Measurements from ENCODE around the gene SEMA3C.

DNA sequence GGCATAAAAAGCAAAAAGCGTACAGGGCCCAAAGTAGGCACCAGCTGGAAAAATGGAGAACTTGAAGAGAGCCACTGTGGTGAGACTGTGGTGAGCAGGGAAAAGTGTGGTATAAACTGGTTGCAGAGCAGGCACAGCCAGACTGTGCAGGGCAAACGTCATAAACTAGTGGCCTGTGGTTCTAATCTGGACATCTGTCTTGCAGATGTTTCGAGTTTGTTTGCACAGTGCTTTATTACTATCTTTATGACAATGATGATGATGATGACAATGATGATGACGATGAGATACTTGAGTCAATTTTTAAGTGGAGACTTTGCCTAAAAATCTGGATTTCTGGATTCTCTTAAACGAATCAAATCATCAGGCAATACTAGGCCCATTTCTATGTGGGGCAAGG, 45.7 kb downstream of the SEMA3C start:
- TF ChIP-seq, protein P1, sequence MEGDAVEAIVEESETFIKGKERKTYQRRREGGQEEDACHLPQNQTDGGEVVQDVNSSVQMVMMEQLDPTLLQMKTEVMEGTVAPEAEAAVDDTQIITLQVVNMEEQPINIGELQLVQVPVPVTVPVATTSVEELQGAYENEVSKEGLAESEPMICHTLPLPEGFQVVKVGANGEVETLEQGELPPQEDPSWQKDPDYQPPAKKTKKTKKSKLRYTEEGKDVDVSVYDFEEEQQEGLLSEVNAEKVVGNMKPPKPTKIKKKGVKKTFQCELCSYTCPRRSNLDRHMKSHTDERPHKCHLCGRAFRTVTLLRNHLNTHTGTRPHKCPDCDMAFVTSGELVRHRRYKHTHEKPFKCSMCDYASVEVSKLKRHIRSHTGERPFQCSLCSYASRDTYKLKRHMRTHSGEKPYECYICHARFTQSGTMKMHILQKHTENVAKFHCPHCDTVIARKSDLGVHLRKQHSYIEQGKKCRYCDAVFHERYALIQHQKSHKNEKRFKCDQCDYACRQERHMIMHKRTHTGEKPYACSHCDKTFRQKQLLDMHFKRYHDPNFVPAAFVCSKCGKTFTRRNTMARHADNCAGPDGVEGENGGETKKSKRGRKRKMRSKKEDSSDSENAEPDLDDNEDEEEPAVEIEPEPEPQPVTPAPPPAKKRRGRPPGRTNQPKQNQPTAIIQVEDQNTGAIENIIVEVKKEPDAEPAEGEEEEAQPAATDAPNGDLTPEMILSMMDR (IDR thresholded peaks at IDR 0.05), result no peak
- no peak for TF ChIP-seq EZH2 (IDR thresholded peaks at IDR 0.05; ENCODE audit: borderline replicate concordance, insufficient read depth, low read depth, low read length, poor library complexity, severe bottlenecking)

Data from B cell (primary cell).